BJ (cell line): Measurements from ENCODE around the gene MAGI1. TPM values are rescaled to one million over a fixed set of nuclear protein-coding genes. Genes with fewer than 3 reads are reported as not detected.
A peak's percentile ranks its signal among the peaks of the same experiment; 100 is the strongest.

Experiments used
- CTCF ChIA-PET: fragments of 350-600 bp; formaldehyde crosslinking; extraction: SDS; loops from one replicate; lab custom pipeline; 2021; ENCODE audit warnings: antibody characterized with exemption, inconsistent platforms; lab: Yijun Ruan, JAX
- POLR2A ChIA-PET: fragments of 300-600 bp; sonication (Branson Sonifier 250); formaldehyde crosslinking; extraction: SDS; loops from one replicate; lab custom pipeline; 2021; ENCODE audit warnings: antibody characterized with exemption; lab: Charles Lee
- DNase-seq: peaks from one replicate; pipeline ENCODE4 v3.0.0-alpha.2; 2011; ENCODE audit warnings: low read depth
- H3K27me3 ChIP-seq: 2 replicates; pipeline ENCODE4 v1.6.0; 2011; ENCODE audit warnings: low read length; ENCODE audit not compliant: control insufficient read depth, insufficient read depth
- H3K36me3 ChIP-seq: 2 replicates; pipeline ENCODE4 v1.5.1; 2011; ENCODE audit warnings: low read length; ENCODE audit not compliant: control insufficient read depth, insufficient read depth
- H3K4me3 ChIP-seq: 2 replicates; pipeline ENCODE4 v1.5.1; 2011; ENCODE audit warnings: low read depth, mild to moderate bottlenecking, control low read depth, low read length
- CTCF ChIP-seq: IDR thresholded peaks from 2 replicates; pipeline ENCODE4 v1.5.1; 2011; ENCODE audit warnings: low read depth, mild to moderate bottlenecking, control low read depth, inconsistent platforms, low read length, moderate library complexity; ENCODE audit not compliant: insufficient read depth
- polyA plus RNA-seq: library from polyadenylated mRNA; depleted of rRNA; stranded (reverse); fragments of >200 nt; gene quantifications from 2 replicates; pipeline ENCODE4 v1.2.3, GENCODE V29; 2011

MAGI1 gene
- polyA plus RNA-seq, 1 experiment, result 14.4 TPM

- POLR2A ChIA-PET, result no interaction called here
- DNase-seq, result no peak
Observed at GRCh38 chr3:65677486-65678010, 361.2 kb downstream of the MAGI1 start.

GRCh38 chr3:65676580-65676979 is 362.1 kb downstream of the MAGI1 start:
- ChIA-PET POLR2A (no interaction called here), CTCF (interaction anchor here (2.7 kb wide), 1 partner anchor 13 kb away, joined by 6 read pairs; no protein-coding TSS in a partner anchor)
- DNase-seq, result no peak
- Histone ChIP-seq H3K36me3 (no peaks in the 10 kb centered on the region), H3K27me3 (no peaks in the 10 kb centered on the region), H3K4me3 (no peak overlapping the region)
- no peak for TF ChIP-seq CTCF

More at GRCh38 chr3:65677486-65678010, 361.2 kb downstream of the MAGI1 start:
- no peak overlapping the region for H3K4me3 ChIP-seq
- no peaks in the 10 kb centered on the region for H3K36me3 ChIP-seq
- TF ChIP-seq CTCF, result no peak
- CTCF ChIA-PET, result no interaction called here
- H3K27me3 ChIP-seq, result no peaks in the 10 kb centered on the region

- ChIA-PET CTCF (interaction anchor here (2.7 kb wide), 1 partner anchor 14 kb away, joined by 6 read pairs; no protein-coding TSS in a partner anchor), POLR2A (no interaction called here)
Observed at GRCh38 chr3:65675011-65675410, 363.7 kb downstream of the MAGI1 start.

GRCh38 chr3:65674226-65674625 is 364.5 kb downstream of the MAGI1 start:
- Histone ChIP-seq H3K36me3 (no peaks in the 10 kb centered on the region), H3K4me3 (no peak overlapping the region), H3K27me3 (no peaks in the 10 kb centered on the region)
- POLR2A ChIA-PET, result interaction anchor here (0.7 kb wide), 1 partner anchor 30 kb away, joined by 3 read pairs; no protein-coding TSS in a partner anchor
- TF ChIP-seq CTCF, result no peak
- no peak for DNase-seq
- CTCF ChIA-PET, result interaction anchor here (0.7 to 3.3 kb wide), 8 partner anchors 8 to 237 kb away, joined by 3 to 14 read pairs (median 4); no protein-coding TSS in a partner anchor

More at GRCh38 chr3:65675011-65675410, 363.7 kb downstream of the MAGI1 start:
- no peak for DNase-seq
- no peak for TF ChIP-seq CTCF
- Histone ChIP-seq H3K4me3 (no peak overlapping the region), H3K27me3 (no peaks in the 10 kb centered on the region), H3K36me3 (no peaks in the 10 kb centered on the region)

GRCh38 chr3:65672871-65673815 is 365.6 kb downstream of the MAGI1 start:
- CTCF ChIA-PET, result interaction anchor here (0.6 to 3.3 kb wide), 17 partner anchors 9 to 1142 kb away, joined by 3 to 14 read pairs (median 4); no protein-coding TSS in a partner anchor
- DNase-seq, result no peak
- peak; percentile 80 for TF ChIP-seq CTCF
- POLR2A ChIA-PET, result no interaction called here
- no peaks in the 10 kb centered on the region for H3K36me3 ChIP-seq
- no peak overlapping the region for H3K4me3 ChIP-seq
- no peaks in the 10 kb centered on the region for H3K27me3 ChIP-seq
